G401 (cell line): ENCODE measurements around the gene PACSIN2. TPM values are rescaled to one million over a fixed set of nuclear protein-coding genes. Genes with fewer than 3 reads are reported as not detected.

Experiments
- DNase-seq: peaks from one replicate; pipeline ENCODE4 v3.0.0-alpha.2; 2015; ENCODE audit warnings: low spot score
- in situ Hi-C: cut with HindIII; loops from 2 replicates; pipeline ENCODE4 v1.10.0; 2016; ENCODE audit warnings: low sequenced_read_pairs, mixed read lengths
- total RNA-seq: library from RNA; depleted of rRNA; stranded (reverse); fragments of >200 nt; shearing (Covaris generic); gene quantifications from 2 replicates; pipeline ENCODE4 v1.2.3, GENCODE V29; 2014

PACSIN2 gene
- total RNA-seq, 1 experiment from 2014 or later = 72.5 TPM

- in situ Hi-C loops = no loop called here
Measured at GRCh38 chr22:42878561-42879305, 136.2 kb downstream of the PACSIN2 start.

GRCh38 chr22:42877597-42878340 lies 137.2 kb downstream of the PACSIN2 start:
- DNase-seq = no peak
- in situ Hi-C loops = no loop called here

More at GRCh38 chr22:42878561-42879305, 136.2 kb downstream of the PACSIN2 start:
- DNase-seq = no peak

- DNase-seq = no peak
- in situ Hi-C loops = no loop called here
Measured at GRCh38 chr22:42877158-42877557, 137.8 kb downstream of the PACSIN2 start.

GRCh38 chr22:42876041-42876440 lies 138.9 kb downstream of the PACSIN2 start:
- no peak for DNase-seq
- in situ Hi-C loops = no loop called here

- in situ Hi-C loops = no loop called here
- no peak for DNase-seq
Measured at GRCh38 chr22:42874010-42874409, 140.9 kb downstream of the PACSIN2 start.

- no peak for DNase-seq
- in situ Hi-C loops = no loop called here
Measured at GRCh38 chr22:42873356-42873755, 141.6 kb downstream of the PACSIN2 start.

- in situ Hi-C loops = no loop called here
Measured at GRCh38 chr22:42872821-42873220, 142.1 kb downstream of the PACSIN2 start.

GRCh38 chr22:42871146-42872050 lies 143.6 kb downstream of the PACSIN2 start:
- in situ Hi-C loops = no loop called here
- peak; percentile 66 for DNase-seq

More at GRCh38 chr22:42872821-42873220, 142.1 kb downstream of the PACSIN2 start:
- no peak for DNase-seq

- DNase-seq = peak; percentile 50
- in situ Hi-C loops = no loop called here
Measured at GRCh38 chr22:42869888-42870480, 145.0 kb downstream of the PACSIN2 start.

GRCh38 chr22:42869463-42869862 lies 145.5 kb downstream of the PACSIN2 start:
- no peak for DNase-seq
- in situ Hi-C loops = no loop called here

GRCh38 chr22:42868751-42869251 lies 146.1 kb downstream of the PACSIN2 start:
- peak; percentile 85 for DNase-seq
- in situ Hi-C loops = no loop called here

- no peak for DNase-seq
- in situ Hi-C loops = no loop called here
Measured at GRCh38 chr22:42866100-42866499, 148.8 kb downstream of the PACSIN2 start.

GRCh38 chr22:42865536-42865935 lies 149.4 kb downstream of the PACSIN2 start:
- in situ Hi-C loops = no loop called here
- no peak for DNase-seq

- DNase-seq = no peak
Measured at GRCh38 chr22:42863349-42863961, 151.5 kb downstream of the PACSIN2 start.

GRCh38 chr22:42862045-42862734 lies 152.8 kb downstream of the PACSIN2 start:
- in situ Hi-C loops = no loop called here

More at GRCh38 chr22:42863349-42863961, 151.5 kb downstream of the PACSIN2 start:
- in situ Hi-C loops = no loop called here

GRCh38 chr22:42860968-42861367 lies 154.0 kb downstream of the PACSIN2 start:
- DNase-seq = no peak
- in situ Hi-C loops = no loop called here

More at GRCh38 chr22:42862045-42862734, 152.8 kb downstream of the PACSIN2 start:
- DNase-seq = no peak

- in situ Hi-C loops = no loop called here
- peak; percentile 75 for DNase-seq
Measured at GRCh38 chr22:42857845-42858481, 157.0 kb downstream of the PACSIN2 start.
